NCI-H2107 treated with DMSO at 0.1 percent for 48 hours (cell line): ENCODE measurements around the gene RASA3.

Experiments
- DNase-seq: peaks from one replicate; lab custom pipeline; 2025; ENCODE audit not compliant: unreplicated experiment; lab: John Stamatoyannopoulos, UW

Gene RASA3

DNA sequence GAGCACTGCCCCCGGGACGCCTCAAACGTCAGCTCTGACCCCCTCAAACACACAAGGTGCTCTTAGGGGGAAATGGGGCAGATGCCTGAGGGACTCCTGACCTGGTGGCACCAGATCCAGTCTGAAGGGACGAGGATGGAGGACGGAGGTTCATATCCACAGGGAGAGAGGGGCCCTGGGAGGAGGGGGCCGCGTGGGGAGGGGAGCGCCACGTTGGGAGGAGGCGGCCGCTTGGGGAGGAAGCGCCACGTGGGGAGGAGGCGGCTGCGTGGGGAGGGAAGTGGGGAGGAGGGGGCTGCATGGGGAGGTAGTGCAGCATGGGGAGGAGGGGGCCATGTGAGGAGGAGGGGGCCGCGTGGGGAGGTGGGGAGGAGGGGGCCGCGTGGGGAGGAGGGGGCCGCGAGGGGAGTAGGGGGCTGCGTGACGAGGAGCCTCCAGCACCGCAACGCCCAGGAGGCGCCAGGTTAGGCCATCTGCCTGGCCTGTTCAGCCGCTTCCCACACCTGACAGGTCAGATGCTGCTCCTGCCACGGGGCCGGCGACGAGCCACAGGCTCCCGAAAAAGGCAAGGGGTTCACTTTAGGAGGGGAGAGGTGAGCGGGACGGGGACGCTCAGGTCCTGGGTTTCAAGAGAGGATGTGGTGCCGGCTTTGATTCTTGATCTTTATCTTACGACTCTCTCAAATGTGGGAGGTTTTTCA lies 121.9 kb downstream of the RASA3 start:
- no peak for DNase-seq

DNA sequence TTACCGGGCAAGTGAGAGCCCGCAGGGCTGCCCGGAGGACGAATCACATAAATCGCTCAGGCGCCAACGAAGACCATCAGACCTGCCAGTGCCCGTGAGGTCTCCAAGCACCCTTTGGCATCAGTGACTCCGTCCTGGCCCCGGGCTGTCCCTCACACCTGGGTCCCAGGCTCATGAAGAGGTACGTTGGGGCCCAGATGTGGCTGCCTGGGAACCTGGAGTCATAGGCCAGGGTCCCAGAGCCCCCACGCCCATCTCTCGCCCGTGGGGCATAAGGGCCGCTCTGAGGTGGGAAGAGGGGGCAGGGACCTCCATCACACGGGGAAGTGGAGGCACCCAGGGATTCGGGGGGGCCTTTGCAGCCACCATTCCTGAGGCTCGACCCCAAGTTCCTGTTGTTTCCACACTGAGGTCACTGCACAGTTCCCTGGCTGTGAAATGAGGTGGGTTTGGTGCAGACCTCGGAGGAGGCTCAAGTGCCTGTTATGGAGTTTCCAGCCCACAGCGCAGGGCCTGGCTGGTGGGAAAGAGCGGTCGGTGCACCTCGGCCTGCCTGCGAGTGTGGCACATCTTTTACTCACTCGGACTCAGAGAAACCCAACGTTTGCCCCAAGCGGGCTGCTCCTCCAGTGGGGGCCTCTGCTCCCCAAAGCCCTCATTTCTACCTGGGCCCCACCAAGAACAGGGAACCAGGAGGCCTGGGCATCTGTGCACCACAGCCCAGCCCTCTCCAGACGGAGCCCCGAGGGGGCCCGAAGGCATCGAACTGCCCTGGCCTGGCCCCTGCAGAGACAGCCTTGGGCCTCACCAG lies 122.6 kb downstream of the RASA3 start:
- no peak for DNase-seq

GRCh38 chr13:114008964-114009589 lies 123.3 kb downstream of the RASA3 start:
- no peak for DNase-seq

GRCh38 chr13:114007566-114007965 lies 124.9 kb downstream of the RASA3 start:
- DNase-seq, result no peak

DNA sequence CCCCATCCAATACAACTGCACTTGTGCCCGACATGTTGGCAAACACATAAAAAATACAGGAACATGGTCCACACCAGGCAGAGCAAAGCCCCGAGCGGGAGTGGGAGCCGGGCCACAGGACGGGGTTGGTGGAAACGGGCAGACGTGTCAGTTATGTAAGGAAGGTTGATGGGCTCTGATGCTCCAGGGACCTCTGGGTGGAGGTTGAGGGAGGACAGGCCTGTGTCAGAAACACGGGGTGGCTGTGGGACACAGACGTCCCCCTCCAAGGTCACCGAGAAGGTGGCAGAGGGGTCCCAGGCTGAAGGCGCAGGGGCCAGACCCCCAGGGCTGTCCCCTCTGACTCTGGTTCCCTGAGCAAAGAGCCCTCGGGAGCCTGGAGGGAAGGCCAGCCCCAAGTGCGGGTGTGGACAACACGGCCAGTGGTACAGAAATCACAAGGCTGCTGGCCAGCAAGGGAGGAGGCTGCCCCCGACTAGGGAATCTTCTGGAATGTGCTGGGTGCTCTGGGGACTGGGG lies 127.2 kb downstream of the RASA3 start:
- DNase-seq, result no peak

DNA sequence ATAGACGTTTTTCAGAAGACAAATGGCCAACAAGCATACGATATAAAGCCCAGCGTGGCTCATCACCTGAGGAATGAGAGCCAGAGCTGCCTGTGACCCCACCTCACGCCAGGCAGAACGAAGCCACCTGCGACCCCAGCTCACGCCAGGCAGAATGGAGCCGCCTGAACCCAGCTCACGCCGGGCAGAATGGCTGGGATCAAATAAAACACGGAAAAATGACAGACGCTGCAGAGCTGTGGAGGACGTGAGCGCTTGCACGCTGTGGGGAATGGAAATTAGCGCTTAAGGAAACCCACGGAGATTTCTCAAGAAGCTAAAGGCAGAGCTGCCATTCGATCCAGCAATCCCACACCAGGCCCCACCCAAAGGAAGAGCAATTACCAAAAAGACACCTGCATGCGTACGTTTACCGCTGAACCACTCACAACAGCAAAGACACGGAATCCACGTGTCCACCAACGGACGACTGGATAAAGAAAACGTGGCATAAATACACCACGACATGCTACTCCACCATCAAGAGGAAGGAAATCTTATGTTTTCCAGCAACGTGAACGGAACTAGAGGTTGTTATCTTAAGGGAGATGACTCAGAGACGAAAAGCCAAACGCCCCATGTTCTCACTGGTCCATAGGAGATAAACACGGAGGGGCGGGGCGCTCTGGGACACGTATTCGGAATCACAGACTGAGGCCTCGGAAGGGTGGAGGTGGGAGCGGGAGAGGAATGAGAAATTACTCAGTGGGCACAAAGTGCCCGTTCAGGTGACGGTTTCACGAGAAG lies 127.8 kb downstream of the RASA3 start:
- DNase-seq, result no peak

DNA sequence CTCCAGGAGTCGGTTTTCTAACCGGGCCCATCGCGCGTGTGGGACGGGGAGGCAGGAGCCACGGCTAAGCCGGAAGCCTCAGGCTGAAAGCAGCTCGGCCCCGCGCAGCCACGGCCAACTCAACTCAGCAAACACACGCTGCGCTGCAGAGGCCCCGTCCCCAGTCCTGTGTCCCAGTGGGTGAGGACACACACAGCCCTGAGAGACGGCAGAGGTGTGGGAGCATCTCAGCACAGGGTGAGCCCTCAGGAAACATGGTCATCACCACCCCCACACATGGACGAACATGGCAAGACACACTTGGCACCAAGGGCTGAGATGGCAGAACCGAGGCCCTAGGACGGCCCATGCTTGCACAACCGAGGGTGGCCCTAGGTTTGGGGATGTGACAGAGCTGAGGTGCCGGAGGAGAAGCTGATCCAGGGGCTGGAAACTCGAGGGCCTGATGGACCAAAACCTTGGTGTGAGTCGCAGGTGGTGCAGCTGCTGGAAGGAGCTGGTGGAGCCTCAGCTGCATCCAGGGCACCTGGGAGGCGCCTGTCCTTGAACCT lies 129.6 kb downstream of the RASA3 start:
- no peak for DNase-seq

GRCh38 chr13:114002009-114002544 lies 130.3 kb downstream of the RASA3 start:
- DNase-seq, result no peak

DNA sequence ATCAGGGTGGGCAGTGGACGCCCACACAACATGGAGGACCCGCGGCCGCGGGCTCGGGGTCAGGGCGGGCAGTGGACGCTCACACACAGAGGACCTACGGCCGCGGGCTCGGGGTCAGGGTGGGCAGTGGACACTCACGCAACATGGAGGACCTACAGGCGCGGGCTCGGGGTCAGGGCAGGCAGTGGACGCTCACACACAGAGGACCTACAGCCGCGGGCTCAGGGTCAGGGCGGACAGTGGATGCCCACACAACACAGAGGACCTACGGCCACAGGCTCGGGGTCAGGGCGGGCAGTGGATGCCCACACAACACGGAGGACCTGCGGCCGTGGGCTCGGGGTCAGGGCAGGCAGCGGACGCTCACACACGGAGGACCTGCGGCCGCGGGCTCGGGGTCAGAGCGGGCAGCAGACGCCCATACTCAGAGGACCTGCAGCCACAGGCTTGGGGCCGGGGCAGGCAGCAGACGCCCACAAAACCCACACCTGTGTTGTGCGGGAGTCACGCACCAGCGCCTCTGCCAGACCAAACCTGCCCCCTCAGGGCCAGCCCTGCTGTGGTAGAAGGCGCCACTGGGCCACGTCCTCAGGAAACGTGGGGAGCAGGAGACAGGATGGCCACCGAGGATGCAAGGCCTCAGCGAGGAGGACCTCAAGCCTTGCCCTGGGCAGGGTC lies 131.0 kb downstream of the RASA3 start:
- DNase-seq, result no peak

DNA sequence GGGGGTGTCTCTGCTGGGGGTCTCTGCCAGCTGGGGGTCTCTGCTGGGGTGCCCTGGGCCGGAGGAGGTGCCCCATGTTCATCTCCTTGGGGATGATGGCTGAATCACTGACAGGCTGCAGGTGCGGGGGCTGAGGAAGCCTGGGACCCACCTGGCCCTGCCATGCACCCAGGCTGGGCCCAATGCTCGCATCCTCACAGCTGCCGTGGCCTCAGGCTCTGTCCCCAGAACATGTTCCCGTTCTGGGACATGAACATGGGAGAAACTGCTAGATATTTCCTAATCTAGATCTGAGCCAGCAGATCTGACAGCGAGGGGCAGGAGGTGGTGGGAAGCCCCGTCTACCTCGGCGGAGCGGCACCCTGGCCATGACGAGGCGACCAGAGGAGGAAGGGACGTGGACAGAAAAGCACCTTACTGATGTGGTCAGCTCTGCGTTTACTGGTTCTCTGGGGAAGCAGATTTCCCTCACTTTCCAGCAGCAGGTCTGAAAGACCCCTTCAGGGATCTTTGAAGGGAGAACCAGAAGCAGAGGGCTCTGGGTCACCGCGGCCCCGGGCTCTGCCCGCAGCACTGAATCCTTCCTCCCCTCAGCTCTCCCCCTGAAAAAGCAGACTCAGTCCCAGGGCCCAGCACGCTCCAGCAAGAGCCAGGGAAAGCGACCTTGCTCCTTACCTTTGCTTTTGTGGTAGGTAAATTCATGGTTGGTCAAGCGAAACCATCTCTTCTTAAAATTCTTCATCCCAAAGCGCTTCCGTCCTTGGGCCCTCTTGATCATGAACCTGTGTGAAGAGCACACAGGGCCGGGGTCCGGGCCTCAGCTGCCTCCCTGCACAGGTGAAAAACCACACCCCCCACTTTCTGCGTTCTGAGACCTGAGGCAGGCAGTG lies 132.0 kb downstream of the RASA3 start:
- DNase-seq, result no peak

DNA sequence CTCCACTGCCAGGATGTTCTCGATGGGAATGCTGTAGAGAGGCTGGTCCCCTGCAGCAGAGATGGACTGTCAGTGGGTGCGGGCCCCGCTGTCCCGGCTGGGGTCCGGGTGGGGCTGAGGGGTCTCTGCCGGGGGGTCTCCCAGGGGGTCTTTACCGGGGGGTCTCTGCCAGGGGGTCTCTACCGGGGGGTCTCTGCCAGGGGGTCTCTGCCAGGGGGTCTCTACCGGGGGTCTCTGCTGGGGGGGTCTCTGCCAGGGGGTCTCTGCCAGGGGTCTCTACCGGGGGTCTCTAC lies 132.9 kb downstream of the RASA3 start:
- DNase-seq, result no peak

GRCh38 chr13:113998781-113999617 lies 133.4 kb downstream of the RASA3 start:
- DNase-seq, result no peak

GRCh38 chr13:113997845-113998751 lies 134.3 kb downstream of the RASA3 start:
- DNase-seq, result no peak

GRCh38 chr13:113996912-113997745 lies 135.3 kb downstream of the RASA3 start:
- no peak for DNase-seq

DNA sequence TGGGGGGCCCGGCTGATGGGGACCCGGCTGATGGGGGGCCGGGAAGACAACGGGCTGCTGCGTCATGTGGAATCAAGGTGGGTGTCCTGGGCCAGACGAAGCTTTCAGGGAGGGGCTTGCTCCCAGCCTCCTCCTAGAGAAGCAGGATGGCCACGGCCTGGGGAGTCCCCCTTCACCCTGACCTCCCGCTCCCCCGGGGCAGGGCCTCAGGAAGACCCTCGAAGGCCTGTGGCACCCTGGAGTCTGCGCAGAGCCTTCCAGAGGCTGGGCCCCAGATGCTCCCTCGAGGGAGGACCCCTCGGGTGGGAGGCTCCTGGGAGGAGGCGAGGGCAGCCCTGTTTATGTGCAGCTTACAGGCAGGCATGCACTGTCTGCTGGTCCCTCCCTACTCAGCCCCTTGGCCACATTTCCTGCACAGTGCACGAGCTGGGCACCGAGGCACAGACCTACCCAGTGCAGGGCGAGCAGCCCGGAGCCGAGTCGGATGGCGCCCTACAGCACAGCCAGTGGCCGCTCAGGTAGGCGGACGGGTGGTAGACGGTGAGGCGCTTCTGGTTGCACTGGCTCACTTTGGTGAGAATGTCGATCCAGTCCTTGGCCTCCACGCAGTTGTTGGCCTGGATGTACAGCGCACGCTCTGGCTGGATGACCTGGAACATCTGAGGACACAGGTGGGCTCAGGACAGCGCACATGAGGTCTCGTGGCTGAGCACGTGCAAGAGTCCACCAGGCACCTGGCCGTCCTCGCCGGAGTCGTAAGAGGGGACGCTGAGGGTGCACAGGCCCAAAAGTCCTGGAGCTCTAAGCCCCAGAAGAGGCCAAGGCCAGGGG lies 136.1 kb downstream of the RASA3 start:
- DNase-seq, result no peak
